GM15510 (cell line): ENCODE results near the gene SLIT3.

Experiments
- POLR2A ChIP-seq: IDR thresholded peaks from 3 replicates; pipeline ENCODE4 v1.6.1; 2011; ENCODE audit warnings: borderline replicate concordance; ENCODE audit not compliant: insufficient read length; ENCODE audit errors: extremely low read depth

Gene SLIT3

DNA sequence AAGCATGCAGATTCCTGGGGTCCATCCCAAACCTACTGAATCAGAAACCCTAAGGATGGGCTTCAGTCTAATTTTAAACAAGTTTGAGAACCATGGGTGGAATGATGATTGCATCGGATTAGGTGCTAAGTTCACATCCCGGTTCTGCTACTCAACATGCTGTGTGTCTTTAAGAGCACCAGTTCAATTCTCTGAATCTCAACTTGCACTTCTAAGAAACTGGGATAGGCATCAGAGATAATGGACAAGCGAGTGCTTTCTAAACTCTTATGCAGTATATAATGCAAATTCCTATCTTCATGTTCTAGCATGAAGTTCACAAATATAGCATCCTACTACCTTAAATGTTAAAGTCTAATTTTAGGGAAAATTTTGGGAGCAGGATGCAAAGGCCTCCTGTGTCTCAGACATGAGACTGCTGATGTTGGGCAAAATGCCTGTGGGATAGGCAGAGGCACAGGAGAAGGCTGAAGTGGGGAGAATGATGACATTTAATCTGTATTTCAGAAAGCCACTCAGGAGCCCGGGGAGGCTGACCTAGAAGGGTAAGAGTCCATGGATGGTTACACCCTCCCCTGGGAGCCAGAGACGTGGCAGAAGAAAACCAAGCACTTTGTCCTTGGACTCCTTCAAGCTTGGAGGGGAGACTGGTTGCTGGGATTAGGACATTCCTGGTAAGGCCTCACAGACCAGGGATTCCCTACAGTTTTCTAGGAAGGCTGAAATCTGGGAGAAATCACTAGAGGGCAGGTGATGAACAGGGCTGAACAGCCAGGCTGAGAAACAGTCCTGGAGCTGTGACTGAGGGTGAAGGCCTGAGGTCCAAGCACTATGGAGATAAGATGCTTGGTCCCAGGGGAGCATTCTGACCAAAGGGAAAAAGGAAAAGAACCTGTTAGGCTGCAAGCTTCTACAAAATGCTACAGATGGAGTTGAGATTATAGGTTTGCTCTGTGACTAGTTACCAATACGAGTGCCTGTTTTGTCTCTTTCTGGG, 409.8 kb downstream of the SLIT3 start:
- TF ChIP-seq POLR2A: no peak

DNA sequence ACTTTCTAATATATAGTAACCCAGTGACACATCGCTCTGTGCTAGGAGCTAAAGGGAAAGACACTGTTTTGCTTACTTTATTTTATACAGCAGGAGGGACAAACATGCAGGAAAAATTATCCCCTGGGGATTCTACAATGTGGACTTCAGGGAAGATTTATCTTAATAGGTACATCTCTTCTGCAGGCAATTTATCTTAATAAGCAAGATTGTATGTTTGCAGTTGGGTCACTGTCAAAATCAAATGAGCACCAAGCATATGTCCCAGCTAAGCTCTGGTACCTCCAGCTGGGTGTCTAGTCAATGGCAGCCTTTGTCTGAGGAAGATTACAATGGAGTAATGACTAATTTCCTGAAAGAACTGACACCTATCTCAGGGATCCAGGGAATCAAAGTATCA, 411.9 kb downstream of the SLIT3 start:
- no peak for TF ChIP-seq POLR2A

- no peak for TF ChIP-seq POLR2A
Observed at GRCh38 chr5:168887931-168888330, 413.0 kb downstream of the SLIT3 start.

- no peak for TF ChIP-seq POLR2A
Observed at GRCh38 chr5:168886157-168886556, 414.8 kb downstream of the SLIT3 start.

- no peak for TF ChIP-seq POLR2A
Observed at GRCh38 chr5:168885324-168886120, 415.4 kb downstream of the SLIT3 start.

GRCh38 chr5:168883991-168884390, 416.9 kb downstream of the SLIT3 start:
- no peak for TF ChIP-seq POLR2A

DNA sequence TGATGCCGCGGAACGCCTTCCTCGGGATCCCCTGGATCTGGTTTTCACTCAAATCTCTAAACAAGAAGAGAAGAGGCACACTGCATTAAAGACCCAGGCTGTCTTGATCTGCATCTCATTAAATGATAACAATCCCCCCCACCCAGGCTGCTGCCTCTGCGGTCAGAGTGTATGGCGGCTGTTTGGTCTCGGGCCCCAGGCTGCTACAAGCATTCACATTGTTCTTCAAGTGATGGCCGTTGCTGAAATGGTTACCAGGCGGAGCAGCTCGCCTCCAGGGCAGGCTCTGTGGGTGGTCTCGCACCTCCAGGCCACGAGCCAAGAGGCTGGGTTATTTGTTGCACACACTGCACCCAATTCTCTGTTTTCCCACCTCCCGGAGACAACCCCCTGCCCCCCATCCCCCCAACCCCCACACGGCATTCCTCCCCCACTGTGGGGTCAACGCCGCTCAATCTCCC, 417.6 kb downstream of the SLIT3 start:
- no peak for TF ChIP-seq POLR2A

DNA sequence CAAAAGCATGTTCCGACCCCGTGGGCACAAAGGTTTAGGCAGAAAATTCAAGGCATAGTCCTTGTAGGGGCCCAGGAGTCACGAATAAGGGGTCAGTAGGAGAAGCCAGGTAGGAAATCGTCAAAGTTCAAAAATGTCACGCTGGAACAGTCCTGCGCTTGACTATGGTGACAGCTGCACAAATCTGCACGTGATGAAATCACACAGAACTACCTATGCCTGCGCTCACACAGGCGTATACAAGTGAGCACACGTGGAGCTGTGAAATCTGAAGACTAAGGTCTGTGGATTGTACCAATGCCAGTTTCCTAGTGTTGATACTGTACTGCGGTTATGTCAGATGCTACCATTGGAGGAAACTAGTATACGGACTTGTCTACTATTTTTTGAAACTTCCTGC, 418.7 kb downstream of the SLIT3 start:
- no peak for TF ChIP-seq POLR2A

GRCh38 chr5:168881427-168882149, 419.4 kb downstream of the SLIT3 start:
- TF ChIP-seq POLR2A: no peak

- no peak for TF ChIP-seq POLR2A
Observed at GRCh38 chr5:168879929-168880328, 421.0 kb downstream of the SLIT3 start.

DNA sequence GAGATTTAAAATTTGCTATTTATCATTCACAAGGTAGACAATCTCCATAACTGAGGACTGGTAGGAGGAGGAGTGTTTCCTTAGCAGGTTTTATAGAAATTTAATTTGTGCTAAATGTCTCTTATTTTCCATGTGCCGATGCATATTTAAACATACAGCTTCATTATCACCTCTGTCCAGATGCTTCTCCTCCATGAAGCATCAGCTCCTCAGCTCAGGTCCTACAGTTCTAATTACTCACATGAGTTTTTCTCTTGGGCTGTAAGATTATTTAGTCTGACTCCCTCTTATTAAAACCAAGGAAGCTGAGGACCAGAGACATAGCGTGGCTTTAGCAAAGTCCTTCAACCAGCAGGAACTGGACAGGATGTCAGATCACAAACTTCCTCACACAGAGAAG, 421.6 kb downstream of the SLIT3 start:
- TF ChIP-seq POLR2A: no peak

DNA sequence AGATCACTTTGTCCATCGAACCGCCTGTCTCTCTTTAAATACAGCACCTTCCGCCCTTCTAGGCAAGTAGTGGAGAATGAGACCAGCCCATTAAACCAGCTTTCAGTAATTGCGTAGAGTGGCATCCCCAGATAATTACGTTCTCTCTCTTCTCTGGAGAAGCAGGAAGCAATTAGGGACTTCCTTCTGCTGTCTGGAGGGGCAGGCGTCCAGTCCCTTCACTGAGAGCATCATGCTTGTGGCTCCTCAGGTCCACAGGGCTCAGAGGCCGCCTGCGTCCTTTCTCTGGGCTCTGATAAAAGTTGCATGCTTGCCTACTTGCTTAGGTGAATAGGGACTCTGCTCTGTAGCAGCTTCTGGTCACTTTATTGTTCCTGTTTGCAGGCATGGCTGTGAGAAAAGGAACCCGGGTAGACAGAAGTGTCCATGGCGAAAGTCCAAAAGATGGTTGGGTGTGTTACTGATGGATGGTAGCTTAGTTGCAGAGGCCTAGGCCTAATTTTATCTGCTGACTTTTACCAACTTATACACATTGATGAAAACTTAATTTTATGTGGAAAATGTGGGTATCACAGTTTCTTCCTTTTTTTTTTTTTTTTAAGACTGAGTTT, 422.7 kb downstream of the SLIT3 start:
- no peak for TF ChIP-seq POLR2A

- TF ChIP-seq POLR2A: no peak
Observed at GRCh38 chr5:168877132-168877892, 423.6 kb downstream of the SLIT3 start.

GRCh38 chr5:168876419-168876818, 424.5 kb downstream of the SLIT3 start:
- TF ChIP-seq POLR2A: no peak

- TF ChIP-seq POLR2A: no peak
Observed at GRCh38 chr5:168875832-168876231, 425.1 kb downstream of the SLIT3 start.
